AG04449 (cell line): Measurements from ENCODE around the gene ARID3A.
"Not testable (repeated sequence)": the region's sequence is repeated elsewhere in the genome, so short reads cannot be mapped to it uniquely, and the experiment has no call there.

Experiments used
- CTCF ChIA-PET: fragments of 350-600 bp; formaldehyde crosslinking; extraction: SDS; loops from one replicate; lab custom pipeline; 2021; ENCODE audit warnings: antibody characterized with exemption; lab: Yijun Ruan, JAX
- POLR2A ChIA-PET: fragments of 400-600, 350-600 bp; formaldehyde crosslinking; extraction: SDS; loops from one replicate; lab custom pipeline; 2020; ENCODE audit warnings: antibody characterized with exemption, inconsistent platforms; lab: Yijun Ruan, JAX
- DNase-seq: peaks from one replicate; pipeline ENCODE4 v3.0.0-alpha.2; 2010; ENCODE audit warnings: low read depth, low spot score
- H3K4me3 ChIP-seq: 2 replicates; pipeline ENCODE4 v1.5.1; 2011; ENCODE audit warnings: low read depth, mild to moderate bottlenecking, control low read depth, low read length
- TF ChIP-seq, protein P1 (sequence below): IDR thresholded peaks from one replicate; pipeline ENCODE4 v1.5.1; 2011; ENCODE audit warnings: mild to moderate bottlenecking, moderate library complexity, low read length, control low read depth, inconsistent platforms; ENCODE audit not compliant: insufficient read depth; ENCODE audit errors: missing control alignments

ARID3A gene

DNA sequence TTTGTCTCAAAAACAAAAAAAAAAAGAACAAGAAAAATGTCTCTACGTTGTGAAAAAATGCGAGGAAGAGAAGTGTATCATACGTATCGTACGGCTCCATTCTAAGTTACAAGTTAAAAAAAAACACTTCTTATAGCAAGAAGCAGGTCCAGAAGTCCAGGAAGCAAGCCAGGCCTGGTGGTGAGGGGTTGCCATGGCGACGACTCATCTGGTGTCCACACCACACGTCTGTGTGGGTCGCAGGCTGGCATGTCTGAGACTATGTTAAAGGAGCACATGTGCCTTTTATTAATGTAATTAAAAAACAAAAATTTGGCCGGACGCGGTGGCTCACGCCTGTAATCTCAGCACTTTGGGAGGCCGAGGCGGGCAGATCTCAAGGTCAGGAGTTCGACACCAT is 38.8 kb upstream of the ARID3A start:
- POLR2A ChIA-PET = no interaction called here
- TF ChIP-seq, protein P1, sequence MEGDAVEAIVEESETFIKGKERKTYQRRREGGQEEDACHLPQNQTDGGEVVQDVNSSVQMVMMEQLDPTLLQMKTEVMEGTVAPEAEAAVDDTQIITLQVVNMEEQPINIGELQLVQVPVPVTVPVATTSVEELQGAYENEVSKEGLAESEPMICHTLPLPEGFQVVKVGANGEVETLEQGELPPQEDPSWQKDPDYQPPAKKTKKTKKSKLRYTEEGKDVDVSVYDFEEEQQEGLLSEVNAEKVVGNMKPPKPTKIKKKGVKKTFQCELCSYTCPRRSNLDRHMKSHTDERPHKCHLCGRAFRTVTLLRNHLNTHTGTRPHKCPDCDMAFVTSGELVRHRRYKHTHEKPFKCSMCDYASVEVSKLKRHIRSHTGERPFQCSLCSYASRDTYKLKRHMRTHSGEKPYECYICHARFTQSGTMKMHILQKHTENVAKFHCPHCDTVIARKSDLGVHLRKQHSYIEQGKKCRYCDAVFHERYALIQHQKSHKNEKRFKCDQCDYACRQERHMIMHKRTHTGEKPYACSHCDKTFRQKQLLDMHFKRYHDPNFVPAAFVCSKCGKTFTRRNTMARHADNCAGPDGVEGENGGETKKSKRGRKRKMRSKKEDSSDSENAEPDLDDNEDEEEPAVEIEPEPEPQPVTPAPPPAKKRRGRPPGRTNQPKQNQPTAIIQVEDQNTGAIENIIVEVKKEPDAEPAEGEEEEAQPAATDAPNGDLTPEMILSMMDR = no peak
- CTCF ChIA-PET = no interaction called here
- no peak for DNase-seq
- H3K4me3 ChIP-seq = no peak overlapping the region

GRCh38 chr19:887599-887998 is 38.2 kb upstream of the ARID3A start:
- DNase-seq = no peak
- TF ChIP-seq, protein P1 = no peak
- POLR2A ChIA-PET = no interaction called here
- no peak overlapping the region for H3K4me3 ChIP-seq
- CTCF ChIA-PET = no interaction called here

DNA sequence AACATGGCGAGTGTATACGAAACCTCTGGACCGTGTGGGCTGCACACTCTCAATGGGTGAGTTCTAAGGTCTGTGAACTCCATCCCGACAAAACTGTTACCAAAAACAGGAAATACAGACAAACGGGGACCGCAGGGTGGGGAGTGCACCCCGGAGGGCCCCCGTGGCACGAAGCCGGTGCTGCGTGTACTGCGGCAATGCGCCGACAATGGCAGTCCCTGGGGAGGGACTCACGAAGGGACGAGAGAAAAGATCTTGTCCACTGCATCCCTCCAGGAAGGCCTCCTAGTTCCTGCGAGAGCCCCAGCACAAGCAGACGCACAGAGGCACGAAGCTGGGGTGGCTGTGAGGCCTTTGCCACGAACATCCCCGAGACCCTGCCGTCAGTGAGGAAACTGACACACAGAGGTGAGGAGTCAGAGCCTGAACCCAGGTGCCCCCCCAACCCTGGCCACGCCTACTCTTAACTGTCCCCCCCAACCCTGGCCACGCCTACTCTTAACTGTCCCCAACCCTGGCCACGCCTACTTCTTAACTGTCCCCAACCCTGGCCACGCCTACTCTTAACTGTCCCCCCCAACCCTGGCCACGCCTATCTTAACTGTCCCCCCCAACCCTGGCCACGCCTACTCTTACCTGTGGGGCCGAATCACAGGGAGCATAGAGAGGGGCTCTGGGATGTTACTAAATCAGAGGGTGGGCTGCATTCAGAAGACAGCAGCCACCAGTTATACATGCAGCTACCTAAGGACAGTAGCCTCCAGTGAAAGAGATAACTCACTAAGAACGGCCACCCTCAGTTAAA is 37.1 kb upstream of the ARID3A start:
- ChIA-PET CTCF (no interaction called here), POLR2A (no interaction called here)
- TF ChIP-seq, protein P1 = no peak

GRCh38 chr19:889662-890295 is 36.1 kb upstream of the ARID3A start:
- H3K4me3 ChIP-seq = no peak overlapping the region
- no peak for DNase-seq
- TF ChIP-seq, protein P1 = no peak
- POLR2A ChIA-PET = no interaction called here
- CTCF ChIA-PET = no interaction called here

More for the DNA sequence above, 37.1 kb upstream of the ARID3A start:
- no peak for DNase-seq
- no peak overlapping the region for H3K4me3 ChIP-seq

- DNase-seq = no peak
- POLR2A ChIA-PET = no interaction called here
- TF ChIP-seq, protein P1 = no peak
- no peak overlapping the region for H3K4me3 ChIP-seq
- CTCF ChIA-PET = no interaction called here
These were observed 35.0 kb upstream of the ARID3A start for GRCh38 chr19:890831-891230.

- peak overlapping the region; percentile 80 for H3K4me3 ChIP-seq
- ChIA-PET POLR2A (interaction anchor here (2.1 kb wide), 1 partner anchor 13 kb away, joined by 7 read pairs; no protein-coding TSS in a partner anchor), CTCF (interaction anchor here (1.5 kb wide), 1 partner anchor 16 kb away, joined by 3 read pairs; no protein-coding TSS in a partner anchor)
- DNase-seq = not testable (repeated sequence)
These were observed 34.2 kb upstream of the ARID3A start for GRCh38 chr19:891421-892200.
